MM.1S (cell line): Measurements from ENCODE around the gene TULP3.
A peak's percentile ranks its signal among the peaks of the same experiment; 100 is the strongest.

Experiments used
- DNase-seq: peaks from one replicate; pipeline ENCODE4 v3.0.0-alpha.2; 2015
- H2AFZ ChIP-seq: fragments of 300-600 bp; sonication (generic); 2 replicates; pipeline ENCODE4 v1.6.0; 2016; ENCODE audit warnings: antibody characterized with exemption, low read length
- H3F3A ChIP-seq: fragments of 300-600 bp; sonication (generic); 2 replicates; pipeline ENCODE4 v1.6.1; 2016; ENCODE audit warnings: mild to moderate bottlenecking, antibody characterized with exemption, low read length, moderate library complexity, mixed read lengths; ENCODE audit not compliant: insufficient read depth
- H3K27ac ChIP-seq: fragments of 300-600 bp; sonication (generic); 2 replicates; pipeline ENCODE4 v1.5.1; 2016; ENCODE audit warnings: mild to moderate bottlenecking, low read length
- H3K27me3 ChIP-seq: fragments of 300-600 bp; sonication (generic); replicated peaks from 2 replicates; pipeline ENCODE4 v1.6.0; 2016; ENCODE audit warnings: low read length; ENCODE audit not compliant: insufficient read depth
- H3K36me3 ChIP-seq: fragments of 300-600 bp; sonication (generic); replicated peaks from 2 replicates; pipeline ENCODE4 v1.6.1; 2016; ENCODE audit warnings: mild to moderate bottlenecking, low read length, mixed read lengths; ENCODE audit not compliant: insufficient read depth
- H3K4me1 ChIP-seq: fragments of 300-600 bp; sonication (generic); 2 replicates; pipeline ENCODE4 v1.6.1; 2016; ENCODE audit warnings: low read length, mixed read lengths
- H3K4me2 ChIP-seq: fragments of 300-600 bp; sonication (generic); 2 replicates; pipeline ENCODE4 v1.6.0; 2016; ENCODE audit warnings: low read depth, low read length
- H3K4me3 ChIP-seq: fragments of 300-600 bp; sonication (generic); 2 replicates; pipeline ENCODE4 v1.5.1; 2016; ENCODE audit warnings: low read length, mixed read lengths
- H3K79me2 ChIP-seq: fragments of 300-600 bp; sonication (generic); 2 replicates; pipeline ENCODE4 v1.6.1; 2016; ENCODE audit warnings: mixed run types, low read length, mixed read lengths
- H3K9ac ChIP-seq: fragments of 300-600 bp; sonication (generic); 2 replicates; pipeline ENCODE4 v1.6.1; 2016; ENCODE audit warnings: low read length, mixed read lengths
- H3K9me2 ChIP-seq: fragments of 300-600 bp; sonication (generic); replicated peaks from 2 replicates; pipeline ENCODE4 v1.6.1; 2016; ENCODE audit warnings: mild to moderate bottlenecking, low read length, mixed read lengths; ENCODE audit not compliant: insufficient read depth
- H3K9me3 ChIP-seq: fragments of 300-600 bp; sonication (generic); replicated peaks from 2 replicates; pipeline ENCODE4 v1.6.1; 2016; ENCODE audit warnings: mild to moderate bottlenecking, low read length, mixed read lengths; ENCODE audit not compliant: insufficient read depth
- H4K20me1 ChIP-seq: fragments of 300-600 bp; sonication (generic); 2 replicates; pipeline ENCODE4 v1.6.1; 2016; ENCODE audit warnings: mild to moderate bottlenecking, low read length, moderate library complexity, mixed read lengths; ENCODE audit not compliant: insufficient read depth
- CTCF ChIP-seq: fragments of 300-600 bp; sonication (generic); IDR thresholded peaks from 2 replicates; pipeline ENCODE4 v1.5.1; 2016; ENCODE audit warnings: antibody characterized with exemption, low read length, mixed read lengths
- EZH2 ChIP-seq: fragments of 300-600 bp; sonication (generic); optimal IDR thresholded peaks from 2 replicates; pipeline ENCODE3; 2017; ENCODE audit warnings: low read depth, mild to moderate bottlenecking, antibody characterized with exemption, low read length, mixed read lengths
- EZH2phosphoT487 ChIP-seq: fragments of 300-600 bp; sonication (generic); IDR thresholded peaks from 2 replicates; pipeline ENCODE4 v1.6.1; 2018; ENCODE audit warnings: antibody characterized with exemption, low read length

TULP3 gene

GRCh38 chr12:2949411-2949810, 58.7 kb downstream of the TULP3 start:
- H3K79me2 ChIP-seq: no peaks in the 10 kb centered on the region
- H3K27me3 ChIP-seq: no peaks in the 10 kb centered on the region
- no peaks in the 10 kb centered on the region for H3K36me3 ChIP-seq
- H3K27ac ChIP-seq: no peak overlapping the region
- TF ChIP-seq CTCF (no peak), EZH2 (no peak), EZH2phosphoT487 (no peak)
- H3F3A ChIP-seq: no peaks in the 10 kb centered on the region; the same call in 1 of the 2 replicates
- no peak overlapping the region for H3K4me3 ChIP-seq
- no peak for DNase-seq
- no peak overlapping the region for H3K9ac ChIP-seq
- H3K4me2 ChIP-seq: no peak overlapping the region
- no peaks in the 10 kb centered on the region for H3K9me2 ChIP-seq
- H2AFZ ChIP-seq: no peak overlapping the region
- H3K4me1 ChIP-seq: no peaks in the 10 kb centered on the region
- no peaks in the 10 kb centered on the region for H4K20me1 ChIP-seq
- H3K9me3 ChIP-seq: no peaks in the 10 kb centered on the region

DNA sequence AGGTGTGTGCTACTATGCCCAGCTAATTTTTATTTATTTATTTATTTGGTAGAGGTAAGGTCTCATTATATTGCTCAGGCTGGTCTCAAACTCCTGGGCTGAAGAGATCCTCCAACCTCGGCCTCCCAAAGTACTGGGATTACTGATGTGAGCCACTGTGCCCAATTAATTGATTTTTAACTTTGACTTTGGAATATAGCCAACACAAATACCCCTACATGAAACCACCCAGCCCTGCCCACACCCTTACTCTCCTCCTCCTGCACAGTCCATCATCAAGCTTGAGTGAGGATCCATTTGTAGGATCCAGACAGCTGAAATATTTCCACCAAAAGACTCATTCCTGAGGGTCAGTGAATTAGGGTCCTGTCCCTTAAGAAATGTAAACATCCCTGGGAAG, 65.2 kb downstream of the TULP3 start:
- Histone ChIP-seq H3K79me2 (no peaks in the 10 kb centered on the region), H3K4me2 (no peak overlapping the region), H3K4me1 (no peaks in the 10 kb centered on the region), H3K4me3 (no peak overlapping the region), H3K27ac (no peak overlapping the region), H3K9me3 (no peaks in the 10 kb centered on the region), H2AFZ (no peak overlapping the region), H3F3A (no peaks in the 10 kb centered on the region), H3K9ac (no peak overlapping the region), H3K36me3 (no peaks in the 10 kb centered on the region), H4K20me1 (no peaks in the 10 kb centered on the region), H3K9me2 (no peaks in the 10 kb centered on the region), H3K27me3 (peaks cover 7% of the 10 kb centered on the region)
- DNase-seq: no peak
- no peak for TF ChIP-seq EZH2phosphoT487
- no peak for TF ChIP-seq CTCF
- no peak for TF ChIP-seq EZH2

DNA sequence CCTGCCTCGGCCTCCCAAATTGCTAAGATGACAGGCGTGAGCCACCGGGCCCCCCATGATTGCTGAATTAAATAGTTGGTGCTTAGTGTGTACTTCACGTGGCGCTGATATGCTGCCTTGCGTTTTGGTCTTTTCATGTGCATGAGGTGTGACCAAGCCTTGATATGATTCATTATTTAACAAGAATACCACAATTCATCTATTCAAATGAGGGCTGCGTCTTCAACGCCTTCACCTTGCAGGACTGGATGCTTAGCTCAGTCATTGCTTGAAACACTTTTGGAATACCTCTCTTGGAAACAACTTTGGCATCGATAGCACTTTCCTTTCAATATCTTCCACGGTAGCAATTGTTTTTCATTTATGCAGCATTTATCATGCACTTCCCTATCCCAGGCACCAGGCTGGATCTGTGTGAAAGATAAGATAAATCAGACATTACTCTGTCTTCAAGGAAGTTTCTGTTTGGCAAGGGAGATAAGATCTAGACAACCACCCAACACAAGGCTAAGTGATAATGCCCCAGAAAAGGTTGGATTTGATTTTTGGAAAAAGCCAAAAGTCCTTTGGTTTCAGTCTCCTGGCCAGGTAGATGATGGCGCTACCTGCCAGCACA, 67.2 kb downstream of the TULP3 start:
- H3K27me3 ChIP-seq: peaks cover 7% of the 10 kb centered on the region
- no peaks in the 10 kb centered on the region for H3K36me3 ChIP-seq
- H4K20me1 ChIP-seq: no peaks in the 10 kb centered on the region
- peak overlapping the region; percentile 31; the same call in 1 of the 2 replicates for H3K4me2 ChIP-seq
- H3F3A ChIP-seq: no peaks in the 10 kb centered on the region
- 0 out of 2 replicates have a peak, but pooled peaks cover 4% of the 10 kb centered on the region for H3K79me2 ChIP-seq
- H2AFZ ChIP-seq: 0 out of 2 replicates have a peak overlapping the region, but pooled peaks have one; percentile 78
- H3K9ac ChIP-seq: no peak overlapping the region
- TF ChIP-seq CTCF (no peak), EZH2phosphoT487 (no peak), EZH2 (no peak)
- 0 out of 2 replicates have a peak overlapping the region, but pooled peaks have one; percentile 38 for H3K4me3 ChIP-seq
- H3K27ac ChIP-seq: no peak overlapping the region
- no peaks in the 10 kb centered on the region for H3K9me2 ChIP-seq
- H3K9me3 ChIP-seq: no peaks in the 10 kb centered on the region
- H3K4me1 ChIP-seq: no peaks in the 10 kb centered on the region
- no peak for DNase-seq
